Peyer's patch (tissue), 4 donors: ENCODE results near the gene POU2F3.

Experiments used
- CTCF ChIP-seq, 6 experiments: fragments of 450-650 bp in 4 of 6; fragments of 200-600 bp in 2 of 6; sonication (generic) in 1 of 6; IDR thresholded peaks; one replicate each; pipeline ENCODE4 v1.5.1; 2017 to 2019; ENCODE audit warnings: antibody characterized with exemption in 6 of 6, mild to moderate bottlenecking in 3 of 6, moderate library complexity in 1 of 6
- POLR2A ChIP-seq, 2 donors: fragments of 450-650 bp; IDR thresholded peaks; one replicate each; pipeline ENCODE4 v1.5.1; 2017; ENCODE audit warnings: antibody characterized with exemption in 2 of 2, mild to moderate bottlenecking in 2 of 2, moderate library complexity in 2 of 2

- TF ChIP-seq CTCF (IDR thresholded peaks at IDR 0.05) (no peak), POLR2A (IDR thresholded peaks at IDR 0.05) (no peak)
Measured at GRCh38 chr11:120289426-120289825, 49.5 kb downstream of the POU2F3 start.
